ENCODE results near the gene SLC44A3. TPM values are rescaled to one million over a fixed set of nuclear protein-coding genes. Genes with fewer than 3 reads are reported as not detected.
A peak's percentile ranks its signal among the peaks of the same experiment; 100 is the strongest.

Gene SLC44A3
- total RNA-seq, 1 donor from 2014 or later = 1.7 TPM

DNA sequence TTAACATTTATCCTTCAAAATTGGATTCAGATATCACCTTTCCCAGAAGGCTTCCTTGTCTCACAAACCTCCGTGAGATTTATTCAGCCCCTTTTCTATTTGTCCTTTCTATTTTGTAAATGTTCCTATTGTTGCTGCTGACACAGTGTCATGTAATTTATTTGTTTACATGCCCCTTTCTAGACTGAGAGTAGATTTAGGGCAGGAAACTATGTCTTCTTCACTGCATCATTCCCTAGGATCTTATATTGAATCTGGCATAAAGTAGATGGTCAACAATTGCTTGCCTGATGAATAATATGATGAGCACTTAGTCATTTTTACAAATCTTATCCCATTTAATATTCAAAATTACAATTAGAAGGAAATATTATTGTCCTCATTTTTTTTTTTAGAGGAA, 114.9 kb downstream of the SLC44A3 start:
- no peak for DNase-seq (ENCODE audit: low spot score)
- Histone ChIP-seq H3K79me2 (ENCODE audit: low read depth) (peaks cover 12% of the 10 kb centered on the region), H3F3A (ENCODE audit: low read depth) (peaks cover 9% of the 10 kb centered on the region), H3K4me1 (peaks cover 14% of the 10 kb centered on the region), H3K9ac (no peak overlapping the region), H3K9me3 (ENCODE audit: low read depth) (no peaks in the 10 kb centered on the region), H3K27ac (no peak overlapping the region), H4K20me1 (ENCODE audit: low read depth) (no peaks in the 10 kb centered on the region), H3K36me3 (no peaks in the 10 kb centered on the region), H3K27me3 (no peaks in the 10 kb centered on the region), H3K4me2 (no peak overlapping the region), H3K4me3 (no peak overlapping the region), H2AFZ (replicated peaks) (no peak overlapping the region)
- Mint-ChIP-seq H3K36me3 (peaks cover 18% of the 10 kb centered on the region), H3K9me3 (no peaks in the 10 kb centered on the region), H3K4me3 (no peak overlapping the region), H3K27ac (no peak overlapping the region), H3K27me3 (ENCODE audit: insufficient read depth, low read depth) (no peaks in the 10 kb centered on the region), H3K4me1 (peaks cover 32% of the 10 kb centered on the region)
- TF ChIP-seq EZH2 (IDR thresholded peaks at IDR 0.05) (no peak), EZH2phosphoT487 (IDR thresholded peaks at IDR 0.05) (no peak)
- TF ChIP-seq, protein P1, sequence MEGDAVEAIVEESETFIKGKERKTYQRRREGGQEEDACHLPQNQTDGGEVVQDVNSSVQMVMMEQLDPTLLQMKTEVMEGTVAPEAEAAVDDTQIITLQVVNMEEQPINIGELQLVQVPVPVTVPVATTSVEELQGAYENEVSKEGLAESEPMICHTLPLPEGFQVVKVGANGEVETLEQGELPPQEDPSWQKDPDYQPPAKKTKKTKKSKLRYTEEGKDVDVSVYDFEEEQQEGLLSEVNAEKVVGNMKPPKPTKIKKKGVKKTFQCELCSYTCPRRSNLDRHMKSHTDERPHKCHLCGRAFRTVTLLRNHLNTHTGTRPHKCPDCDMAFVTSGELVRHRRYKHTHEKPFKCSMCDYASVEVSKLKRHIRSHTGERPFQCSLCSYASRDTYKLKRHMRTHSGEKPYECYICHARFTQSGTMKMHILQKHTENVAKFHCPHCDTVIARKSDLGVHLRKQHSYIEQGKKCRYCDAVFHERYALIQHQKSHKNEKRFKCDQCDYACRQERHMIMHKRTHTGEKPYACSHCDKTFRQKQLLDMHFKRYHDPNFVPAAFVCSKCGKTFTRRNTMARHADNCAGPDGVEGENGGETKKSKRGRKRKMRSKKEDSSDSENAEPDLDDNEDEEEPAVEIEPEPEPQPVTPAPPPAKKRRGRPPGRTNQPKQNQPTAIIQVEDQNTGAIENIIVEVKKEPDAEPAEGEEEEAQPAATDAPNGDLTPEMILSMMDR (IDR thresholded peaks at IDR 0.05) = no peak

DNA sequence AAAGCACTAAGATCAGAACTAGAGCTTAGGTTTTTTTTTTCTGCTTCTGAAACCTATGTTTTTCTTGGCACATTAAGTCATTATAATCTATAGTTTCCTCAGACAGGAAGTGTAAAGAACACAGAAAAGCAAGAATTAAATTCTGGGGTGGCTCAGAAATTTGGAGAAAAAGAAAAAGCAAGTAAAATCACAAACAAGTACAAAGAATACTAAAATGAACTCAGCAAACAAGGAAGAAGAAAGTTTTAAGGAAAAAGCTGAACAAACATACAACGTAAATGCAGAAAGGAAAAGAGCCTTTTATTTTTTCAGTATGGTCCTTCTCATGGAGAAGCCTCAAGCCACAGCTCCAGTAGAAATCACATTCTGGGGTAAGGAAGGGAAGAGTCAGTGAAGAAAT, 115.3 kb downstream of the SLC44A3 start:
- TF ChIP-seq, protein P1 (IDR thresholded peaks at IDR 0.05) = no peak
- TF ChIP-seq EZH2 (IDR thresholded peaks at IDR 0.05) (no peak), EZH2phosphoT487 (IDR thresholded peaks at IDR 0.05) (no peak)
- peak overlapping the region; percentile 35 for H3K27ac ChIP-seq
- peaks cover 12% of the 10 kb centered on the region for H3K4me1 ChIP-seq
- no peak for DNase-seq (ENCODE audit: low spot score)
- H3K4me3 ChIP-seq = no peak overlapping the region
- Mint-ChIP-seq H3K36me3 (peaks cover 15% of the 10 kb centered on the region), H3K9me3 (no peaks in the 10 kb centered on the region), H3K4me3 (no peak overlapping the region), H3K27ac (no peak overlapping the region), H3K4me1 (peaks cover 28% of the 10 kb centered on the region), H3K27me3 (ENCODE audit: insufficient read depth, low read depth) (no peaks in the 10 kb centered on the region)
- no peak overlapping the region for H2AFZ ChIP-seq (replicated peaks)
- H3K9me3 ChIP-seq (ENCODE audit: low read depth) = no peaks in the 10 kb centered on the region
- peaks cover 7% of the 10 kb centered on the region for H3K79me2 ChIP-seq (ENCODE audit: low read depth)
- no peak overlapping the region for H3K4me2 ChIP-seq
- H3K36me3 ChIP-seq = no peaks in the 10 kb centered on the region
- no peaks in the 10 kb centered on the region for H3K27me3 ChIP-seq
- H4K20me1 ChIP-seq (ENCODE audit: low read depth) = no peaks in the 10 kb centered on the region
- H3K9ac ChIP-seq = no peak overlapping the region
- peaks cover 9% of the 10 kb centered on the region for H3F3A ChIP-seq (ENCODE audit: low read depth)

DNA sequence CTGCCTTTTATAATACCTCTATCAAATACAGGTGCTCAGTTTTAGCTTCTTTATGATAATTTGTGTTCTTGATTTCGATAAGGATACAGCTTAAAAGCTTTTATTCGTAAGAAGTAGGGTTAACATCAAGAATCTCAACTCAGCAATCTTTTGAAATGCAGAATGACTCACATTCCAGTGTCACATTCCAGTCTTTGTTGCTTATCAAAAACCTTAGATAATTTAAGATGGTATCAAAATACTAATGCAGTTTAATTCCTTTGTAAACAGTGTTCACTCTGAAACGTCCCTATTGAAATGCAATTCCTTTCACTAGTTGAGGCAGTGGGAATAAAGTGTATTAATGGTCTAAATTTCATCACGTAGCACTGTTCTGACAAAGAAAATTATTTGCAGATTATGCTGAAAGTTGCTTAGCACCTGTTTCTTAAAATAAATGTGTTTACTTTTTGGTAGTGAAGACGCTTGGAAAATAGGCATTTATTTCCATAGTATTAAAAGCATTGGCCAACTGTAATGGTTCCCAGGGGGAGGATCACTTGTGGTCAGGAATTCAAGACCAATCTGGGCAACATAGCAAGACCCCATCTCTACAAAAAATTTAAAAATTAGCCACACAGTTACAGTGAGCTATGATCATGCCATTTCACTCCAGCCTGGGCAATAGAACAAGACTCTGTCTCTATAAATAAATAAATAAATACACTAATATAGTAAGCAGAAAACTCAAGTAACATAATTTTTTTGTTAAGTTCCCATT, 116.9 kb downstream of the SLC44A3 start:
- no peak overlapping the region for H3K4me3 ChIP-seq
- no peaks in the 10 kb centered on the region for H3K79me2 ChIP-seq (ENCODE audit: low read depth)
- no peaks in the 10 kb centered on the region for H3K9me3 ChIP-seq (ENCODE audit: low read depth)
- no peaks in the 10 kb centered on the region for H3K36me3 ChIP-seq
- H3K9ac ChIP-seq = no peak overlapping the region
- H3K36me3 Mint-ChIP-seq = peaks cover 14% of the 10 kb centered on the region
- H3K9me3 Mint-ChIP-seq = no peaks in the 10 kb centered on the region
- H4K20me1 ChIP-seq (ENCODE audit: low read depth) = no peaks in the 10 kb centered on the region
- peaks cover 9% of the 10 kb centered on the region for H3F3A ChIP-seq (ENCODE audit: low read depth)
- no peaks in the 10 kb centered on the region for H3K27me3 Mint-ChIP-seq (ENCODE audit: insufficient read depth, low read depth)
- no peak overlapping the region for H3K4me3 Mint-ChIP-seq
- TF ChIP-seq EZH2 (IDR thresholded peaks at IDR 0.05) (no peak), EZH2phosphoT487 (IDR thresholded peaks at IDR 0.05) (no peak)
- TF ChIP-seq, protein P1 (IDR thresholded peaks at IDR 0.05) = no peak
- H2AFZ ChIP-seq (replicated peaks) = no peak overlapping the region
- no peak for DNase-seq (ENCODE audit: low spot score)
- no peaks in the 10 kb centered on the region for H3K27me3 ChIP-seq
- H3K4me2 ChIP-seq = no peak overlapping the region
- H3K27ac Mint-ChIP-seq = no peak overlapping the region
- H3K27ac ChIP-seq = no peak overlapping the region
- H3K4me1 Mint-ChIP-seq = peaks cover 26% of the 10 kb centered on the region
- H3K4me1 ChIP-seq = peaks cover 12% of the 10 kb centered on the region

All from neural progenitor cell (in vitro differentiated cells).